Activated B cell treated with CpG ODN at 0.5 μM for 24 hours (primary cell): ENCODE results near the gene SPAG7. TPM values are rescaled to one million over a fixed set of nuclear protein-coding genes. Genes with fewer than 3 reads are reported as not detected.
A peak's percentile ranks its signal among the peaks of the same experiment; 100 is the strongest.

Source experiments
- ATAC-seq: fragments of 200-7000 bp; cut with Tn5 transposase; one replicate; pipeline ENCODE4 v1.10.0; 2021; ENCODE audit warnings: low read depth, mild to moderate bottlenecking, moderate library complexity
- CTCF ChIA-PET: fragments of 350-600 bp; sonication (Branson Sonifier 250); formaldehyde crosslinking; loops from one replicate; lab custom pipeline; 2021; ENCODE audit warnings: antibody characterized with exemption; lab: Charles Lee
- POLR2A ChIA-PET: fragments of 350-600 bp; sonication (Branson Sonifier 250); formaldehyde crosslinking; loops from one replicate; lab custom pipeline; 2021; ENCODE audit warnings: antibody characterized with exemption; lab: Charles Lee
- DNase-seq: peaks from one replicate; pipeline ENCODE4 v3.0.0; 2022
- H3K27ac Mint-ChIP-seq: one replicate; pipeline ENCODE4 v1.8.0; 2020; ENCODE audit warnings: mixed read lengths
- H3K27me3 Mint-ChIP-seq: one replicate; pipeline ENCODE4 v1.8.0; 2021; ENCODE audit warnings: mixed read lengths
- H3K36me3 Mint-ChIP-seq: one replicate; pipeline ENCODE4 v1.8.0; 2021; ENCODE audit warnings: low read depth, mixed read lengths
- H3K4me1 Mint-ChIP-seq: one replicate; pipeline ENCODE4 v1.8.0; 2021; ENCODE audit warnings: mixed read lengths
- H3K4me3 Mint-ChIP-seq: one replicate; pipeline ENCODE4 v1.8.0; 2020; ENCODE audit warnings: mild to moderate bottlenecking, mixed read lengths
- H3K9me3 Mint-ChIP-seq: one replicate; pipeline ENCODE4 v1.8.0; 2020; ENCODE audit warnings: mixed read lengths
- CTCF ChIP-seq: fragments of 200-600 bp; IDR thresholded peaks from one replicate; pipeline ENCODE4 v1.8.0; 2022; ENCODE audit warnings: antibody characterized with exemption, mild to moderate bottlenecking
- intact Hi-C: fragments of 100-400 bp; cut with micrococcal nuclease; formaldehyde crosslinking; loops from one replicate; pipeline ENCODE4 v1.15.1; 2024
- total RNA-seq: library from RNA; stranded (reverse); gene quantifications from 2 replicates; pipeline ENCODE4 v1.2.3, GENCODE V29; 2022

SPAG7 gene
- total RNA-seq, 1 donor from 2014 or later: 64.2 TPM

- DNase-seq: no peak
- intact Hi-C loops: loop anchor here (5.0 to 10.0 kb wide), 6 partner anchors 139 to 1034 kb away; partner anchors contain the start of genes ATP2A3, MED11, NUP88 and PLD2
- Mint-ChIP-seq H3K36me3 (peaks cover 57% of the 10 kb centered on the region), H3K4me3 (peak overlapping the region; percentile 100), H3K27me3 (peaks cover 2% of the 10 kb centered on the region), H3K9me3 (no peaks in the 10 kb centered on the region), H3K27ac (peak overlapping the region; percentile 100), H3K4me1 (peaks cover 69% of the 10 kb centered on the region)
- no peak for TF ChIP-seq CTCF
- ChIA-PET POLR2A (interaction anchor here (0.6 to 12.1 kb wide), 19 partner anchors 7 to 1032 kb away, joined by 3 to 391 read pairs (median 6); partner anchors contain the start of genes ARRB2, C17orf107, CAMTA2 and CYB5D2), CTCF (interaction anchor here (1.0 kb wide), 2 partner anchors 21 to 37 kb away, joined by 3 to 7 read pairs; partner anchors contain the start of gene SPAG7)
- ATAC-seq: no peak
Measured at GRCh38 chr17:4946312-4946976, 21.2 kb downstream of the SPAG7 start.

GRCh38 chr17:4945944-4946280 lies 21.7 kb downstream of the SPAG7 start:
- no peak for TF ChIP-seq CTCF
- POLR2A ChIA-PET: interaction anchor here (0.7 to 12.1 kb wide), 12 partner anchors 21 to 246 kb away, joined by 3 to 391 read pairs (median 14); partner anchors contain the start of genes C17orf107, CAMTA2, INCA1 and KIF1C
- H3K27me3 Mint-ChIP-seq: peaks cover 2% of the 10 kb centered on the region

GRCh38 chr17:4945176-4945943 lies 22.3 kb downstream of the SPAG7 start:
- Mint-ChIP-seq H3K27ac (peak overlapping the region; percentile 94), H3K4me1 (peaks cover 70% of the 10 kb centered on the region), H3K9me3 (no peaks in the 10 kb centered on the region), H3K4me3 (peak overlapping the region; percentile 85), H3K36me3 (peaks cover 66% of the 10 kb centered on the region), H3K27me3 (peaks cover 2% of the 10 kb centered on the region)
- DNase-seq (peak; percentile 63), ATAC-seq (peak; percentile 25)
- ChIA-PET POLR2A (interaction anchor here (0.7 to 12.1 kb wide), 12 partner anchors 9 to 247 kb away, joined by 3 to 391 read pairs (median 12); partner anchors contain the start of genes CAMTA2, INCA1, KIF1C and SPAG7), CTCF (interaction anchor here (1.0 kb wide), 2 partner anchors 22 to 36 kb away, joined by 3 to 7 read pairs; partner anchors contain the start of gene SPAG7)
- TF ChIP-seq CTCF: no peak
- intact Hi-C loops: loop anchor here (5.0 to 10.0 kb wide), 6 partner anchors 138 to 1033 kb away; partner anchors contain the start of genes ATP2A3, MED11, NUP88 and PLD2

More at GRCh38 chr17:4945944-4946280, 21.7 kb downstream of the SPAG7 start:
- Mint-ChIP-seq H3K36me3 (peaks cover 61% of the 10 kb centered on the region), H3K4me3 (peak overlapping the region; percentile 100), H3K4me1 (peaks cover 71% of the 10 kb centered on the region), H3K9me3 (no peaks in the 10 kb centered on the region), H3K27ac (peak overlapping the region; percentile 100)
- CTCF ChIA-PET: interaction anchor here (1.0 kb wide), 2 partner anchors 21 to 37 kb away, joined by 3 to 7 read pairs; partner anchors contain the start of gene SPAG7
- DNase-seq: no peak
- intact Hi-C loops: loop anchor here (5.0 to 10.0 kb wide), 6 partner anchors 139 to 1034 kb away; partner anchors contain the start of genes ATP2A3, MED11, NUP88 and PLD2
- no peak for ATAC-seq

- Mint-ChIP-seq H3K36me3 (peaks cover 70% of the 10 kb centered on the region), H3K27me3 (peaks cover 2% of the 10 kb centered on the region), H3K4me1 (peaks cover 72% of the 10 kb centered on the region), H3K4me3 (peak overlapping the region; percentile 85), H3K27ac (peak overlapping the region; percentile 94), H3K9me3 (no peaks in the 10 kb centered on the region)
- CTCF ChIA-PET: no interaction called here
- DNase-seq (no peak), ATAC-seq (no peak)
- POLR2A ChIA-PET: interaction anchor here (0.5 to 12.1 kb wide), 9 partner anchors 8 to 284 kb away, joined by 3 to 391 read pairs (median 5); partner anchors contain the start of genes CAMTA2, GP1BA and SPAG7
- no peak for TF ChIP-seq CTCF
- intact Hi-C loops: loop anchor here (5.0 to 10.0 kb wide), 7 partner anchors 137 to 1032 kb away; partner anchors contain the start of genes ATP2A3, CYB5D2, MED11 and NUP88
Measured at GRCh38 chr17:4944554-4945175, 23.0 kb downstream of the SPAG7 start.
